HepG2 (cell line): ENCODE measurements around the gene UCMA.

Experiments used
- RXRB ChIP-seq: IDR thresholded peaks from 2 replicates; pipeline ENCODE4 v1.6.1; 2016; ENCODE audit warnings: borderline replicate concordance, missing genetic modification reagents, missing compliant biosample characterization
- U2AF1 ChIP-seq: fragments of 200-400 bp; formaldehyde crosslinking; optimal IDR thresholded peaks from 2 replicates; pipeline ENCODE3; 2017; ENCODE audit warnings: mild to moderate bottlenecking, low read depth, low read length
- ZNF678 ChIP-seq: sonication (generic); formaldehyde crosslinking; IDR thresholded peaks from 2 replicates; pipeline ENCODE4 v1.4.0; 2020; ENCODE audit warnings: mild to moderate bottlenecking, missing genetic modification reagents
- TF ChIP-seq, protein P1 (sequence below): sonication (generic); formaldehyde crosslinking; IDR thresholded peaks from 2 replicates; pipeline ENCODE4 v1.4.0; 2020; ENCODE audit warnings: missing genetic modification reagents, low read depth, mild to moderate bottlenecking, borderline replicate concordance

DNA sequence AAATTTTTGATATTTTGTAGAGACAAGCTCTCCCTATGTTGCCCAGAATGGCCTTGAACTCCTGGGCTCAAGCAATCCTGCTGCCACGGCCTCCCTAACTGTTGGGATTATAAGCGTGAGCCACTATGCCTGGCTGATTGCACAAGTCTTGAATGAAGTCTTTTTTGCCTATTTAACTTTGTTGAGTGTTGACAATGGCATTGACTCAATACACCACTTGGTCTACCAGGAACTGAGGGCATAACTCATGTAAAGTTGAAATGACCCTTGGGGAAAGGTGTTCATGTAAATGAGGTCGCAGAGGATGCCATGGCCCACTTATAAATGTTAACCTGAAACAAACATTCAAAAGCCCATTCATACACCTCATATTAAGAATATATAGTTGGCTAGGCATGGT, 7.4 kb upstream of the UCMA start:
- TF ChIP-seq RXRB (CRISPR knock-in tag), result no peak
- TF ChIP-seq ZNF678 (CRISPR knock-in tag), result no peak
- TF ChIP-seq, protein P1, sequence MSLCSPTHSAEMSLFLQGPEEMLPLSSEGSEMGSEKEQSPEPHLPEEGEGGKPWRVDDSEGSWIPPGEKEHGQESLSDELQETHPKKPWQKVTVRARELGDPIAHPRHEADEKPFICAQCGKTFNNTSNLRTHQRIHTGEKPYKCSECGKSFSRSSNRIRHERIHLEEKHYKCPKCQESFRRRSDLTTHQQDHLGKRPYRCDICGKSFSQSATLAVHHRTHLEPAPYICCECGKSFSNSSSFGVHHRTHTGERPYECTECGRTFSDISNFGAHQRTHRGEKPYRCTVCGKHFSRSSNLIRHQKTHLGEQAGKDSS (CRISPR knock-in tag), result no peak
- TF ChIP-seq U2AF1, result no peak
